ENCODE data around the gene LYST.

Gene LYST

GRCh38 chr1:235714205-235714897 is 152.4 kb downstream of the LYST start:
- DNase-seq (ENCODE audit: low read depth in 2 of 2), result no peak

- DNase-seq (ENCODE audit: low read depth in 2 of 2), result no peak
Measured at GRCh38 chr1:235712812-235713211, 153.9 kb downstream of the LYST start.

- DNase-seq (ENCODE audit: low read depth in 2 of 2), result no peak
Measured at GRCh38 chr1:235710687-235711086, 156.0 kb downstream of the LYST start.

- no peak for DNase-seq (ENCODE audit: low read depth in 2 of 2)
Measured at GRCh38 chr1:235709018-235709417, 157.7 kb downstream of the LYST start.

GRCh38 chr1:235708390-235708962 is 158.2 kb downstream of the LYST start:
- no peak for DNase-seq (ENCODE audit: low read depth in 2 of 2)

- DNase-seq (ENCODE audit: low read depth in 2 of 2), result no peak
Measured at GRCh38 chr1:235703506-235703905, 163.2 kb downstream of the LYST start.

GRCh38 chr1:235702412-235702811 is 164.3 kb downstream of the LYST start:
- no peak for DNase-seq (ENCODE audit: low read depth in 2 of 2)

- DNase-seq (ENCODE audit: low read depth in 2 of 2), result no peak
Measured at GRCh38 chr1:235697508-235697907, 169.2 kb downstream of the LYST start.

- no peak for DNase-seq (ENCODE audit: low read depth in 2 of 2)
Measured at GRCh38 chr1:235689356-235689755, 177.3 kb downstream of the LYST start.

- no peak for DNase-seq (ENCODE audit: low read depth in 2 of 2)
Measured at GRCh38 chr1:235688096-235688495, 178.6 kb downstream of the LYST start.

GRCh38 chr1:235683653-235684052 is 183.1 kb downstream of the LYST start:
- no peak for DNase-seq (ENCODE audit: low read depth in 2 of 2)

GRCh38 chr1:235682216-235682615 is 184.5 kb downstream of the LYST start:
- no peak for DNase-seq (ENCODE audit: low read depth in 2 of 2)

GRCh38 chr1:235679644-235680043 is 187.1 kb downstream of the LYST start:
- no peak for DNase-seq (ENCODE audit: low read depth in 2 of 2)

GRCh38 chr1:235679005-235679404 is 187.7 kb downstream of the LYST start:
- no peak for DNase-seq (ENCODE audit: low read depth in 2 of 2)

- no peak for DNase-seq (ENCODE audit: low read depth in 2 of 2)
Measured at GRCh38 chr1:235675152-235675890, 191.4 kb downstream of the LYST start.

GRCh38 chr1:235673981-235674380 is 192.7 kb downstream of the LYST start:
- DNase-seq (ENCODE audit: low read depth in 2 of 2), result no peak

- DNase-seq (ENCODE audit: low read depth in 2 of 2), result no peak
Measured at GRCh38 chr1:235671992-235672391, 194.7 kb downstream of the LYST start.

GRCh38 chr1:235670157-235670776 is 196.4 kb downstream of the LYST start:
- no peak for DNase-seq (ENCODE audit: low read depth in 2 of 2)

GRCh38 chr1:235669277-235669676 is 197.4 kb downstream of the LYST start:
- no peak for DNase-seq (ENCODE audit: low read depth in 2 of 2)

GRCh38 chr1:235663628-235664027 is 203.1 kb downstream of the LYST start:
- DNase-seq (ENCODE audit: low read depth in 2 of 2), result no peak

GRCh38 chr1:235661568-235661967 is 205.1 kb downstream of the LYST start:
- DNase-seq (ENCODE audit: low read depth in 2 of 2), result no peak

- DNase-seq (ENCODE audit: low read depth in 2 of 2), result no peak
Measured at GRCh38 chr1:235659186-235659771, 207.4 kb downstream of the LYST start.
